ENCODE measurements around the gene MUSTN1.

The MUSTN1 gene

GRCh38 chr3:52879090-52879489 is 44.3 kb upstream of the MUSTN1 start:
- H4K20me1 ChIP-seq (ENCODE audit: insufficient read depth, low read length), result no peaks in the 10 kb centered on the region
- H3K36me3 ChIP-seq (ENCODE audit: insufficient read depth, low read length), result peaks cover 5% of the 10 kb centered on the region
- no peaks in the 10 kb centered on the region for H3K27me3 ChIP-seq (ENCODE audit: insufficient read depth, low read length)
- no peaks in the 10 kb centered on the region for H3K79me2 ChIP-seq (ENCODE audit: insufficient read depth, low read length)
- H3K4me3 ChIP-seq (ENCODE audit: low read depth, low read length, poor library complexity, severe bottlenecking), result no peak overlapping the region
- no peaks in the 10 kb centered on the region for H3K9me2 ChIP-seq (ENCODE audit: low read depth, low read length)
- H3F3A ChIP-seq (ENCODE audit: insufficient read depth, low read length), result no peaks in the 10 kb centered on the region
- no peak overlapping the region for H3K27ac ChIP-seq (ENCODE audit: low read depth, low read length, poor library complexity, severe bottlenecking)
- H3K4me1 ChIP-seq (ENCODE audit: insufficient read depth, low read length, severe bottlenecking), result peaks cover 17% of the 10 kb centered on the region
- H3K4me2 ChIP-seq (ENCODE audit: low read length), result no peak overlapping the region
- TF ChIP-seq EZH2 (IDR thresholded peaks at IDR 0.05; ENCODE audit: borderline replicate concordance, low read length) (no peak), CTCF (IDR thresholded peaks at IDR 0.05; ENCODE audit: low read length) (no peak)
- H3K9ac ChIP-seq (ENCODE audit: low read length), result no peak overlapping the region
- no peak overlapping the region for H2AFZ ChIP-seq (ENCODE audit: low read length)
- no peaks in the 10 kb centered on the region for H3K9me3 ChIP-seq (ENCODE audit: low read length)

- H3K79me2 ChIP-seq (ENCODE audit: insufficient read depth, low read length), result no peaks in the 10 kb centered on the region
- no peaks in the 10 kb centered on the region for H3F3A ChIP-seq (ENCODE audit: insufficient read depth, low read length)
- no peaks in the 10 kb centered on the region for H3K9me3 ChIP-seq (ENCODE audit: low read length)
- H3K9me2 ChIP-seq (ENCODE audit: low read depth, low read length), result no peaks in the 10 kb centered on the region
- no peaks in the 10 kb centered on the region for H3K27me3 ChIP-seq (ENCODE audit: insufficient read depth, low read length)
- TF ChIP-seq CTCF (IDR thresholded peaks at IDR 0.05; ENCODE audit: low read length) (no peak), EZH2 (IDR thresholded peaks at IDR 0.05; ENCODE audit: borderline replicate concordance, low read length) (no peak)
- peaks cover 5% of the 10 kb centered on the region for H3K36me3 ChIP-seq (ENCODE audit: insufficient read depth, low read length)
- no peak overlapping the region for H3K9ac ChIP-seq (ENCODE audit: low read length)
- no peak overlapping the region for H3K27ac ChIP-seq (ENCODE audit: low read depth, low read length, poor library complexity, severe bottlenecking)
- no peak overlapping the region for H2AFZ ChIP-seq (ENCODE audit: low read length)
- no peaks in the 10 kb centered on the region for H4K20me1 ChIP-seq (ENCODE audit: insufficient read depth, low read length)
- peaks cover 20% of the 10 kb centered on the region for H3K4me1 ChIP-seq (ENCODE audit: insufficient read depth, low read length, severe bottlenecking)
- no peak overlapping the region for H3K4me3 ChIP-seq (ENCODE audit: low read depth, low read length, poor library complexity, severe bottlenecking)
- no peak overlapping the region for H3K4me2 ChIP-seq (ENCODE audit: low read length)
Observed at GRCh38 chr3:52877085-52877484, 42.3 kb upstream of the MUSTN1 start.

- H3K4me2 ChIP-seq (ENCODE audit: low read length), result no peak overlapping the region
- H2AFZ ChIP-seq (ENCODE audit: low read length), result no peak overlapping the region
- H3K36me3 ChIP-seq (ENCODE audit: insufficient read depth, low read length), result peaks cover 5% of the 10 kb centered on the region
- H3K79me2 ChIP-seq (ENCODE audit: insufficient read depth, low read length), result no peaks in the 10 kb centered on the region
- no peaks in the 10 kb centered on the region for H3K9me2 ChIP-seq (ENCODE audit: low read depth, low read length)
- no peaks in the 10 kb centered on the region for H3F3A ChIP-seq (ENCODE audit: insufficient read depth, low read length)
- TF ChIP-seq CTCF (IDR thresholded peaks at IDR 0.05; ENCODE audit: low read length) (no peak), EZH2 (IDR thresholded peaks at IDR 0.05; ENCODE audit: borderline replicate concordance, low read length) (no peak)
- H3K4me1 ChIP-seq (ENCODE audit: insufficient read depth, low read length, severe bottlenecking), result peaks cover 20% of the 10 kb centered on the region
- no peaks in the 10 kb centered on the region for H3K27me3 ChIP-seq (ENCODE audit: insufficient read depth, low read length)
- no peaks in the 10 kb centered on the region for H4K20me1 ChIP-seq (ENCODE audit: insufficient read depth, low read length)
- H3K9ac ChIP-seq (ENCODE audit: low read length), result no peak overlapping the region
- no peak overlapping the region for H3K4me3 ChIP-seq (ENCODE audit: low read depth, low read length, poor library complexity, severe bottlenecking)
- no peak overlapping the region for H3K27ac ChIP-seq (ENCODE audit: low read depth, low read length, poor library complexity, severe bottlenecking)
- no peaks in the 10 kb centered on the region for H3K9me3 ChIP-seq (ENCODE audit: low read length)
Observed at GRCh38 chr3:52874864-52875587, 40.2 kb upstream of the MUSTN1 start.
